Dermis microvascular lymphatic vessel endothelial cell (primary cell): ENCODE measurements around the gene AMMECR1L. TPM values are rescaled to one million over a fixed set of nuclear protein-coding genes. Genes with fewer than 3 reads are reported as not detected.
A peak's percentile ranks its signal among the peaks of the same experiment; 100 is the strongest.

ENCODE experiments used
- DNase-seq, 2 donors: peaks; one replicate each; pipeline versions ENCODE4 v3.0.0 to v3.0.0-alpha.2; 2010; ENCODE audit warnings: low read depth in 2 of 2
- total RNA-seq: library from RNA; depleted of rRNA; stranded (reverse); fragments of >200 nt; gene quantifications from 2 replicates; pipeline ENCODE4 v1.2.1, GENCODE V29; 2014

AMMECR1L gene
- total RNA-seq, 1 donor from 2014 or later, result 12.2 TPM

GRCh38 chr2:127887082-127887775 lies 1.5 kb upstream of the AMMECR1L start:
- DNase-seq, result no peak

DNA sequence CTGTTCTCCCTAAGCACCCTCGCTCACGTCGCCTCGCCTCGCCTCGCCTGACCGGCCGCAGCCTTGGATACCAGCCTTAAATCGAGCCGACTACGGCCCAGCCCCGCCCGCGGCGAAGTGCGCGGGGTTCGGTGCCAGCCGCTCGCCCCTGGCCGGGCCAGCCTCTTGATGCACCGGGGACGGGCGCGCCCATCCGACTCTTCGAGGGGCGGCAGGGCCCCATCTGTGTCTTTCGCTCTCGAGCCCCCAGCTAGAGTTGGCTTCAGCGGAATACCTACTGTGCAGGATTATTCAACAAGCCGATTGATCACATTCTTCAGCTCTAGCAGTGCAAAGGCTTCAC lies 808 bp upstream of the AMMECR1L start:
- DNase-seq, result peak in 1 of 2 donors; percentile 26

DNA sequence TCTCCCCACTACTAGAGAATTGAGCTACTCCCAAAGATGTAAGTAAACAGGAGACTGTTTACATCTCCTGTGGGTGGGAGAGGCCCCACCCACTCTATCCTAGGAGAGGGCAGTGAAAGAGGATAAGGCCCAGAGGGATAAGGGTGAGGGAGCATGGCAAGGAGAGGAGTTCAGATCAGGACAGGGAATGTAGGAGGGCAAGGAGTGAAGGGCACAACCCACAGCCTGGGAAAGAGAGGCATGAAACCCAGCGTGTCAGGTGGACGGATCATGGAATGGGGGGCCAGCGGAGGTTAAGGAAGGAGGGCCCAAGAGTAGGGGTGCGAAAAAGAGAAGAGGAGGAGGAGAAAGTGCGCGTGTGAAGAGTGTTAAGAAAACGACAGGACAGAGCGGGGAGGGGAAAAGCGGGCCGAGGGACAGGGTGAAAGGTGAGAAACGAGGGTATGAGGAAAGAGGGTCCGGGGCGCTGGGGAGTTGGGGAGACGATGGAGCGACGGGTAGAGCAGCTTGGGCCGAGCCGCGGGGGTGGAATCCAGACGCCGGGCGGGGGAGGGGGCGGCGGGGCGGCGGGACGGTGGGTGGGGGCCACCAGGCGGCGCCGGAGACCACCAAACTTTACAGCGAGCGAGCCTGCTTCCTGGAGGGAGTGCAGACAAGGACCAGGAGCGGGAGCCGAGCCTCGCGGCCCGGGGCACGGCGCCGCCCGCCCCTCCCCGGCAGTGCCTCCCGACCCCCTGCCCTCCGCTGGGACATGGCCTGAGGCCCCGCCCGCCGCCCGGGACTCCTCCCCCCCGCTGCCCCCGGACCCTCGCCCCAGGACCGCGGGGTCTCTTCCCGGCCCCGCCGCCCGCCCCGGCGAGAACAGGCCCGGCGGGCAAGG lies 655 bp downstream of the AMMECR1L start:
- DNase-seq, result peak in 1 of 2 donors; percentile 37

DNA sequence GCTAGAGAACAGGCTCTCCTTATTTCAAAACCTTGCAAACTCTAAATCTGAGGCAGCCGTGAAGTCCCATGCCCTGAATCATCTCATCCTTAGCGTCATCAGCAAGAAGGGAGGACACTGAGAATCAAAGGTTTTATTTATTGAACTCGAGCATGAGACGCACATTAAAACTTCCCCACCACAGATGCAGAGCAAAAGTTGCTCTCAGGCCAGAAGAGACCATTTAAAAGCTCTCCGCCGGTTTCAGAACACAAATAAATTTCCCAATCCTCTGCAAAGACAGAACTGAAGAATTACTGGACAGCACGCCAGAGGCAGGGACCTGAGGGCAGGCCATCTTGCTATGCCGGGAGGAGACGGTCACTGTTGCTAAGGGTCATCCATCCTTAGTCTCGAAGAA lies 1.3 kb downstream of the AMMECR1L start:
- DNase-seq, result peak in 1 of 2 donors; percentile 12

GRCh38 chr2:127879899-127880298 lies 5.9 kb downstream of the AMMECR1L start:
- no peak for DNase-seq

GRCh38 chr2:127877626-127878025 lies 8.1 kb downstream of the AMMECR1L start:
- DNase-seq, result no peak

GRCh38 chr2:127877136-127877535 lies 8.6 kb downstream of the AMMECR1L start:
- no peak for DNase-seq

- peak in 1 of 2 donors; percentile 8 for DNase-seq
These were observed 11.1 kb downstream of the AMMECR1L start for GRCh38 chr2:127874378-127875269.

GRCh38 chr2:127873707-127874303 lies 12.0 kb downstream of the AMMECR1L start:
- no peak for DNase-seq

DNA sequence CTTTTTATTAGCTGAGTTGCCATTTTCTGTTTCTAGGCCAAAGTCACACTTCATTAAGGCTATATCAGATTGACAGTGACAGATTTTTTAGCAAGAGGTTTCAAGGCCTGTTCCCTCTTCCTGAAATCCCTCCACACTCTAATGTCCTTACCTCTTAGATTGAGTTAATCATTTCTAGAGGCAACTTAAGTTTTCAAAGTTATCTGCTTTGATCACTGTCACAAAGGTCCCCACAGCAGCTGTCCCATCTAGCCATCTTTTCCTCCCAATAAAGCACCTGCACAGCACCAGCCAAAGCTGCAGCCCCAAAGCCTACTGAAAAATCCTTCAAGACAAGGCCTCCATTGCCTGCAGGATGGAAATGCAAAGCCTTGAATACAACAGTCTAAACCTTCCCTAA lies 13.4 kb downstream of the AMMECR1L start:
- no peak for DNase-seq

DNA sequence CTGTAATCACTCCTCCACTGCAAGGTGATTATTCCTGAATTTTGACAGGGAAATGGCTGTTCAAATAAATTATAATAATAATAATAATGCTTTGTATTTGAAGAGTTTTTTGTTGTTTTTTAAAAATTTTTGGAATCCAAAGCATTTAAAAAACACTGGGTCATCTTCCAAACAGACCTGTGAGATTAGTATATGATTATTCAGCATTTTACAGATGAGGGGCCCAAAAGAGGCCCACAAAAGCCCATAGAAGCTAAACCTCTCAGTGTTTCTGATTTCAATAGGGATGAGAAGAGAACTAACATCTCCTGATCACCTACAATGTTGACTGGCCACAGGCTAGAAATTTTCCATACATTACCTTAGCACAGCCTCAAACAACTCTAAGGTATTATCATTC lies 19.8 kb downstream of the AMMECR1L start:
- no peak for DNase-seq

DNA sequence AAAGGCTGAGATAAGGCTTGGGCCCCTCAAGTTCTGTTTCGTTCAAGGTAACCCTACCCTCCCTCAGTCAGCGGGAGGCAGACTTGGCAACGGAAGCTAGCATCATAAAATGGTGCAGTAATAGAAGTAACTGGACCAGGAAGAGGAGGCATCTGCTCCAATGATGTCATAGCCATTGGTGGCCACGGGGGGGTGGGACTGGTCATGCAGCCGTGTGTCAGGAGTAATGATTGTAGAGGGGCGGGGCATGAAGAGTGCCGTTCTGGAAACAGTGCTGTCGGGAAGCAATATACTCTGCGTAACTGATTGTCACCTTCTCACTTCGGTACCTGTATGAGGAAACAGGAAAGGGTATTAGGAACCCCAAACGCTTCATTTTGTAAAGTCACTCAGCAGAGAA lies 20.9 kb downstream of the AMMECR1L start:
- DNase-seq, result peak in 1 of 2 donors; percentile 58

DNA sequence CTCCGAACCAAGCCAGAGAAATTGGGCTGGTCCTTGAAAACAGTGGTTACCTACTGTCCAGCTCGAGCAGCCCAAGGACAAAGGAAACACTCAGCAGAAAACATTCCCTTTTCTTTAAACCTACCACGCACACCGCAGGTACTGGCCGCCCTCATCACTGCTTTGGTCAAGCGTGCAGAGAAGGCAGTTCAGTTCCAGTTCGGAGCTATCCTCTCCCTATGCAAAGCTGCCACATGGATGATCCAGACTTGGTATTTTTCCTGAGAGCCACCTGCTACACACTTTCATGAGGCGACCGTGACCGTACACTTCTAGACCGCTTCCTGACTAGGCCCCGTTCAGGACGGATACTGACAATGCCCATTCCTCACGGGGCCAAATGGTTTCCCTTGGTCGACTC lies 23.5 kb downstream of the AMMECR1L start:
- DNase-seq, result no peak

DNA sequence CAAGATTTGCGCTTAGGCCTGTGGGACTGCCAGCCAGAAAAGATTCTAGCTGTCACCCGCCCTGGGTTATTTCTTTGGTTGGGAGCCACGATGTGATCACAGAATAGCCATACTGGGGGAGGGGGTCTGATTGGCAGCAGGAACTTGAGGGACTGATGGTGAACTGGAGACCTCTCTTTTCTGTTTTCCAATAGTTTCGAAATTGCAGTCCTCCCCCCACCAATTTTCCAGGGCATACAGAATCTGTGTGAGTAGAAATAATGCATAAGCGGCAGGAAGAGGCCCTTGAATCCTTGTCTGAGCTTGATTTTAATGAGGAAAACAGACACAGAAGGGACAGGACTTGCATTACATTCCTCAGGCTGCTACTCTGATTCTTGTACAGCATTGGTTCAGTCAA lies 25.6 kb downstream of the AMMECR1L start:
- DNase-seq, result no peak

GRCh38 chr2:127859712-127860085 lies 26.1 kb downstream of the AMMECR1L start:
- peak in 1 of 2 donors; percentile 7 for DNase-seq

DNA sequence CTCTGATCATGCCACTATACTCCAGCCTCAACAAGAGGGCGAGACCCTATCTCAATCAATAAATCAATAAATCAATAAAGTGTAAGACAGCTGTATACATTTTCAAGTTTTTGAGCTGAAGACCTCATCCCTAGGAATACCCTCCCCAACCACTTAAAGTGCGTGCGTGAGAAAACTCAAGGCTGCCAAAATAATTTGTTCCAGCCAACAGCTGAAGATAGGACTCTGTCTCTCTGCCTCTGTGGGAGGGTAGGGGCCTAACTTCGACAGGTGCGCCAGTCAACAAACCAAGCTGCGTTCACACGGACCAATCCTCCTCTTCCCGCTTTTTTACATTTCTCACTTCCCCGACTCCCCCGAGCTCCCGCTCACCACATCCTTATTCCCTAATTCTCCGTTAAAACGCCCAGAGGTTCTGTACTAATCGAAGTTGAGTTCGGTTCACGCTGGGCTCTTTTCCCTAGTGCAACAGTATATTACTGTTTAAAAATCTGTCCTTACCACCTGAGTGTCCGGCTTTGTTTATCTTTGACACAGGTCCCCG lies 28.4 kb downstream of the AMMECR1L start:
- DNase-seq, result peak in 1 of 2 donors; percentile 15

- no peak for DNase-seq
These were observed 32.1 kb downstream of the AMMECR1L start for GRCh38 chr2:127853671-127854070.

DNA sequence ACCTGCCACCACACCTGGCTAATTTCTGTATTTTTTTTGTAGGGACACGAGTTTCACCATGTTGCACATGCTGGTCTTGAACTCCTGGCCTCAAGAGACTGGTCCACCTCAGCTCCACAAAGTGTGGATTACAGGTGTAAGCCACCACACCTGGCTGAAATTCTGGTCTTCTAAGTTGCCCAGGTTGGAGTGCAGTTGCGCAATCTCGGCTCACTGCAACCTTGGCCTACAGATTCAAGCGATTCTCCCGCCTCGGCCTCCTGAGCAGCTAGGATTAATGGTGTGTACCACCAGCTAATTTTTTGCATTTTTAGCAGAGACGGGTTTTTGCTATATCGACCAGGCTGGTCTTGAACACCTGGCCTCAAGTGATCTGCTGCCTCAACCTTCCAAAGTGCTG lies 33.4 kb downstream of the AMMECR1L start:
- DNase-seq, result no peak

DNA sequence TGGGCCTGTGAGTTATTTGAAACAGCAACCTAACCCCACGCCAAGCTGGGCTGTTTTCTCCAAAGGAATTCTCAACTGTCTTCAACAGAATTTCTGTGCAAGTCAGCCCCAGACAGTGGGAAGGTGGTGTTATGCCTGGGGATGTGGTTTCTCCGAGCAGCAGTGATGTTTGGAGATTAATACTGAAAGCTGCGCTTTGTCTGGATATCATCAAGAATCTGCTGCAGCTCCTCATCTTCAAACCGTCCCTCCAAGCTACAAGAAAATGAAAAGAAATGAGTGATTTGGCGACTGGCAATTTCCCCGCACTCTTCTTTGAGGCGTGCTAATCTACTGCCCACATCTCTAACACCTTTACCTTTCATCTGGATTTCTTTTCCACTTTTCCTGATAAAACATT lies 37.8 kb downstream of the AMMECR1L start:
- no peak for DNase-seq

DNA sequence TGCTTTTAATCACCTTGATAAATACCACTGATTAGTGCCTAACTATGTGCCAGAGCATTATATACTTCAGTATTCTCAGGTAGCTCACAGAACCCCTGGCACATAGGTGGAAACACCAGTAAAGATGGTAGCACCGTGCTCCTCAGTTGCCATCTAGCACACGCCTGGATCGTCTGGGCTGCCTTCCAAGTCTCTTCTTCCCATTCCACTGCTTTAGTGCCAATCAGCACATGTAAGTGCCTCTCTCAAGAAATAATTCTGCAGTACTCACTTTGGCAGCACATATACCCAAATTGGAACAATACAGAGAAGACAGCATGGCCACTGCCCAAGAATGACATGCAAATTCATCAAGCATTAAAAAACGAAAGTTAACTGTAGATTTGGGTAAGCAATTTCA lies 40.8 kb downstream of the AMMECR1L start:
- DNase-seq, result no peak

- DNase-seq, result no peak
These were observed 42.1 kb downstream of the AMMECR1L start for GRCh38 chr2:127843677-127844076.
